CD4-positive, alpha-beta T cell (primary cell): ENCODE measurements around the gene ZNF580. TPM values are rescaled to one million over a fixed set of nuclear protein-coding genes. Genes with fewer than 3 reads are reported as not detected.

Experiments
- ATAC-seq: fragments of 200-7000 bp; cut with Tn5 transposase; one replicate; pipeline ENCODE4 v1.10.0; 2022; ENCODE audit warnings: mild to moderate bottlenecking; ENCODE audit not compliant: poor library complexity
- CTCF ChIA-PET: fragments of 350-600 bp; sonication (Branson Sonifier 250); formaldehyde crosslinking; loops from one replicate; lab custom pipeline; 2021; ENCODE audit warnings: antibody characterized with exemption, inconsistent platforms; lab: Charles Lee
- POLR2A ChIA-PET: fragments of 350-600 bp; sonication (Branson Sonifier 250); formaldehyde crosslinking; loops from one replicate; lab custom pipeline; 2021; ENCODE audit warnings: antibody characterized with exemption, inconsistent platforms; lab: Charles Lee
- DNase-seq, 14 experiments: peaks; one replicate each; pipeline ENCODE4 v3.0.0-alpha.2; 2013 to 2020; ENCODE audit warnings: mixed read lengths in 2 of 14
- H3K27ac ChIP-seq, 2 donors: one replicate each; pipeline versions ENCODE4 v1.5.1 to v1.7.0; 2013; ENCODE audit warnings: low read length in 2 of 2, low read depth in 1 of 2, mild to moderate bottlenecking in 1 of 2
- H3K27me3 ChIP-seq, 2 experiments: 1 replicate in 1 of 2; 2 replicates in 1 of 2; pipeline versions ENCODE4 v1.6.1 to v1.7.0; 2013; ENCODE audit warnings: low read length in 2 of 2, control low read depth in 1 of 2, mild to moderate bottlenecking in 1 of 2, moderate library complexity in 1 of 2; ENCODE audit not compliant: insufficient read depth in 2 of 2, control insufficient read depth in 1 of 2
- H3K36me3 ChIP-seq: one replicate; pipeline ENCODE4 v1.6.1; 2013; ENCODE audit warnings: low read length, control low read depth; ENCODE audit not compliant: insufficient read depth
- H3K4me1 ChIP-seq: one replicate; pipeline ENCODE4 v1.6.1; 2013; ENCODE audit warnings: low read length, control low read depth; ENCODE audit not compliant: insufficient read depth
- H3K4me3 ChIP-seq: one replicate; pipeline ENCODE4 v1.5.1; 2013; ENCODE audit warnings: mild to moderate bottlenecking, low read length, moderate library complexity
- H3K9me3 ChIP-seq, 2 experiments: 1 replicate in 1 of 2; 2 replicates in 1 of 2; pipeline versions ENCODE4 v1.6.1 to v1.7.0; 2013; ENCODE audit warnings: low read length in 2 of 2, mild to moderate bottlenecking in 2 of 2, control low read depth in 1 of 2, moderate library complexity in 1 of 2; ENCODE audit not compliant: control insufficient read depth in 1 of 2, insufficient read depth in 1 of 2
- H3K27ac Mint-ChIP-seq: one replicate; pipeline ENCODE4 v1.8.0; 2020; ENCODE audit warnings: mixed read lengths
- H3K27me3 Mint-ChIP-seq: one replicate; pipeline ENCODE4 v1.8.0; 2021; ENCODE audit warnings: mixed read lengths
- H3K36me3 Mint-ChIP-seq: one replicate; pipeline ENCODE4 v1.8.0; 2021; ENCODE audit warnings: low read depth, mixed read lengths
- H3K4me1 Mint-ChIP-seq: one replicate; pipeline ENCODE4 v1.8.0; 2021; ENCODE audit warnings: low read depth, mixed read lengths
- H3K4me3 Mint-ChIP-seq: one replicate; pipeline ENCODE4 v1.8.0; 2020; ENCODE audit warnings: mild to moderate bottlenecking, mixed read lengths
- H3K9me3 Mint-ChIP-seq: one replicate; pipeline ENCODE4 v1.8.0; 2020; ENCODE audit warnings: mixed read lengths
- intact Hi-C, 2 experiments: fragments of 100-400 bp; cut with DNase I in 1 of 2; cut with micrococcal nuclease in 1 of 2; formaldehyde crosslinking; loops; one replicate each; pipeline versions ENCODE4 v1.15.1 to v1.9.0; 2023 to 2025; cut with DNase I, micrococcal nuclease
- total RNA-seq, 174 experiments: library from RNA in 2 of 174; stranded (reverse) in 2 of 174; gene quantifications; one replicate each; pipeline ENCODE4 v1.2.3 and lab custom pipeline; 2021 to 2026
- TF ChIP-seq, protein P1 (sequence below): fragments of 200-600 bp; IDR thresholded peaks from one replicate; pipeline ENCODE4 v1.8.0; 2022; ENCODE audit warnings: antibody characterized with exemption, mild to moderate bottlenecking

Gene ZNF580
- total RNA-seq, 2 experiments from 2014 or later = 45.2 to 46.6 TPM

DNA sequence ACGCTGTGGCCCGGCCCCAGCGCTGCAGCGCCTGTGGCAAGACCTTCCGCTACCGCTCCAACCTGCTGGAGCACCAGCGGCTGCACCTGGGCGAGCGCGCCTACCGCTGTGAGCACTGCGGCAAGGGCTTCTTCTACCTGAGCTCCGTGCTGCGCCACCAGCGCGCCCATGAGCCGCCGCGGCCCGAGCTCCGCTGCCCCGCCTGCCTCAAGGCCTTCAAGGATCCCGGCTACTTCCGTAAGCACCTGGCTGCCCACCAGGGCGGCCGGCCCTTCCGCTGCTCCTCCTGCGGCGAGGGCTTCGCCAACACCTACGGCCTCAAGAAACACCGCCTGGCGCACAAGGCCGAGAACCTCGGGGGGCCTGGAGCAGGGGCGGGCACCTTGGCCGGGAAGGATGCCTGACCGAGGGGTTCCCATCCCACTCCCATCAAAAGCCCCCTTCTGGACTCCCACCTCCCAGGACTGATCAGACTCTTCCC, 24.4 kb upstream of the ZNF580 start:
- no peak for ATAC-seq
- Mint-ChIP-seq H3K27me3 (no peaks in the 10 kb centered on the region), H3K4me1 (peaks cover 30% of the 10 kb centered on the region), H3K27ac (no peak overlapping the region), H3K36me3 (peaks cover 41% of the 10 kb centered on the region), H3K4me3 (no peak overlapping the region), H3K9me3 (no peaks in the 10 kb centered on the region)
- peaks cover 22% of the 10 kb centered on the region for H3K4me1 ChIP-seq
- H3K9me3 ChIP-seq = no peaks in the 10 kb centered on the region
- intact Hi-C loops = no loop called here
- no peak for DNase-seq
- H3K27me3 ChIP-seq = no peaks in the 10 kb centered on the region
- TF ChIP-seq, protein P1, sequence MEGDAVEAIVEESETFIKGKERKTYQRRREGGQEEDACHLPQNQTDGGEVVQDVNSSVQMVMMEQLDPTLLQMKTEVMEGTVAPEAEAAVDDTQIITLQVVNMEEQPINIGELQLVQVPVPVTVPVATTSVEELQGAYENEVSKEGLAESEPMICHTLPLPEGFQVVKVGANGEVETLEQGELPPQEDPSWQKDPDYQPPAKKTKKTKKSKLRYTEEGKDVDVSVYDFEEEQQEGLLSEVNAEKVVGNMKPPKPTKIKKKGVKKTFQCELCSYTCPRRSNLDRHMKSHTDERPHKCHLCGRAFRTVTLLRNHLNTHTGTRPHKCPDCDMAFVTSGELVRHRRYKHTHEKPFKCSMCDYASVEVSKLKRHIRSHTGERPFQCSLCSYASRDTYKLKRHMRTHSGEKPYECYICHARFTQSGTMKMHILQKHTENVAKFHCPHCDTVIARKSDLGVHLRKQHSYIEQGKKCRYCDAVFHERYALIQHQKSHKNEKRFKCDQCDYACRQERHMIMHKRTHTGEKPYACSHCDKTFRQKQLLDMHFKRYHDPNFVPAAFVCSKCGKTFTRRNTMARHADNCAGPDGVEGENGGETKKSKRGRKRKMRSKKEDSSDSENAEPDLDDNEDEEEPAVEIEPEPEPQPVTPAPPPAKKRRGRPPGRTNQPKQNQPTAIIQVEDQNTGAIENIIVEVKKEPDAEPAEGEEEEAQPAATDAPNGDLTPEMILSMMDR = no peak
- no peak overlapping the region for H3K4me3 ChIP-seq
- no peak overlapping the region for H3K27ac ChIP-seq
- ChIA-PET CTCF (no interaction called here), POLR2A (interaction anchor here (1.8 kb wide), 1 partner anchor 16 kb away, joined by 8 read pairs; the partner anchor contains the start of gene ZNF524)
- peaks cover 32% of the 10 kb centered on the region for H3K36me3 ChIP-seq

- H3K9me3 Mint-ChIP-seq = no peaks in the 10 kb centered on the region
- ChIA-PET CTCF (interaction anchor here (4.8 kb wide), 1 partner anchor 11 kb away, joined by 28 read pairs; the partner anchor contains the start of gene ZNF865), POLR2A (interaction anchor here (1.7 to 1.8 kb wide), 2 partner anchors 11 to 17 kb away, joined by 5 to 8 read pairs; partner anchors contain the start of gene ZNF524)
- H3K27me3 Mint-ChIP-seq = no peaks in the 10 kb centered on the region
- H3K4me1 Mint-ChIP-seq = peaks cover 23% of the 10 kb centered on the region
- H3K36me3 Mint-ChIP-seq = peaks cover 31% of the 10 kb centered on the region
- Histone ChIP-seq H3K4me1 (peaks cover 16% of the 10 kb centered on the region), H3K4me3 (no peak overlapping the region), H3K27ac (no peak overlapping the region), H3K9me3 (no peaks in the 10 kb centered on the region), H3K36me3 (peaks cover 30% of the 10 kb centered on the region), H3K27me3 (no peaks in the 10 kb centered on the region)
- intact Hi-C loops = no loop called here
- H3K4me3 Mint-ChIP-seq = no peak overlapping the region
- no peak for DNase-seq
- no peak for ATAC-seq
- no peak overlapping the region for H3K27ac Mint-ChIP-seq
- TF ChIP-seq, protein P1 = no peak
These were observed 23.4 kb upstream of the ZNF580 start for GRCh38 chr19:55617426-55617825.

DNA sequence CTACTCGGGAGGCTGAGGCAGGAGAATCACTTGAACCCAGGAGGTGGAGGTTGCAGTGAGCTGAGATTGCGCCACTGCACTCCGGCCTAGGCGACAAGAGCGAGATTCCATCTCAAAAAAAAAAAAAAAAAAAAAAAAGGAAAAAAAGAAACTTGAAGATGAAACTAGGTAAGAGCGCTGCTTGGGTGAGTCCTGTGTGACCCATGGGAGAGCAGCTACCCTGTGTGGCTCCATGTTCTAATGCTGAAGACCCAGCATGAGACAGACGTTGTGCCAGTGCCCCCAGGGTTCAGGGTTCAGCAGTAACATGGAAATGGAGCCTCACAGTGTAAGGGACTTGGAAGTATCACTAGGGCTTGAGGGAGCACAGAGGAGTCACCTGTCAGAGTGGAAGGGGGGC, 22.4 kb upstream of the ZNF580 start:
- H3K4me1 ChIP-seq = peaks cover 18% of the 10 kb centered on the region
- Mint-ChIP-seq H3K27me3 (no peaks in the 10 kb centered on the region), H3K27ac (no peak overlapping the region), H3K9me3 (no peaks in the 10 kb centered on the region), H3K4me1 (peaks cover 21% of the 10 kb centered on the region), H3K4me3 (no peak overlapping the region), H3K36me3 (peaks cover 25% of the 10 kb centered on the region)
- H3K27me3 ChIP-seq = no peaks in the 10 kb centered on the region
- ChIA-PET CTCF (interaction anchor here (0.8 to 4.8 kb wide), 2 partner anchors 12 to 13 kb away, joined by 3 to 28 read pairs; partner anchors contain the start of gene ZNF865), POLR2A (interaction anchor here (1.7 to 2.6 kb wide), 2 partner anchors 12 kb away, joined by 5 to 16 read pairs; partner anchors contain the start of gene ZNF865)
- DNase-seq (no peak), ATAC-seq (no peak)
- H3K36me3 ChIP-seq = peaks cover 32% of the 10 kb centered on the region
- intact Hi-C loops = no loop called here
- no peak overlapping the region for H3K27ac ChIP-seq
- H3K9me3 ChIP-seq = no peaks in the 10 kb centered on the region
- TF ChIP-seq, protein P1 = no peak
- no peak overlapping the region for H3K4me3 ChIP-seq
